VCaP (cell line): ENCODE measurements around the gene ISG20.

ENCODE experiments used
- H3K27ac ChIP-seq: fragments of 450-650 bp; 2 replicates; pipeline ENCODE4 v1.5.1; 2017
- CTCF ChIP-seq: fragments of 450-650 bp; conservative IDR thresholded peaks from 2 replicates; pipeline ENCODE4 v1.5.1; 2017; ENCODE audit warnings: mild to moderate bottlenecking, moderate library complexity

ISG20 gene

GRCh38 chr15:88624971-88625490 is 13.8 kb upstream of the ISG20 start:
- peak overlapping the region; percentile 88 for H3K27ac ChIP-seq

GRCh38 chr15:88625943-88626741 is 12.7 kb upstream of the ISG20 start:
- peak overlapping the region; percentile 88 for H3K27ac ChIP-seq
- TF ChIP-seq CTCF: no peak

More at GRCh38 chr15:88624971-88625490, 13.8 kb upstream of the ISG20 start:
- no peak for TF ChIP-seq CTCF

GRCh38 chr15:88627463-88627862 is 11.4 kb upstream of the ISG20 start:
- no peak for TF ChIP-seq CTCF
- no peak overlapping the region for H3K27ac ChIP-seq

- no peak overlapping the region for H3K27ac ChIP-seq
- no peak for TF ChIP-seq CTCF
Observed at GRCh38 chr15:88628018-88628654, 10.7 kb upstream of the ISG20 start.

- H3K27ac ChIP-seq: no peak overlapping the region
- TF ChIP-seq CTCF: no peak
Observed at GRCh38 chr15:88629071-88629470, 9.7 kb upstream of the ISG20 start.

- no peak for TF ChIP-seq CTCF
Observed at GRCh38 chr15:88630141-88630721, 8.6 kb upstream of the ISG20 start.

GRCh38 chr15:88630798-88631463 is 7.9 kb upstream of the ISG20 start:
- no peak for TF ChIP-seq CTCF
- no peak overlapping the region for H3K27ac ChIP-seq

More at GRCh38 chr15:88630141-88630721, 8.6 kb upstream of the ISG20 start:
- H3K27ac ChIP-seq: no peak overlapping the region
